Measurements from ENCODE around the gene ODC1. TPM values are rescaled to one million over a fixed set of nuclear protein-coding genes. Genes with fewer than 3 reads are reported as not detected.

The ODC1 gene
- total RNA-seq, 1 experiment from 2014 or later = 46.6 TPM

- no peaks in the 10 kb centered on the region for H3K4me1 Mint-ChIP-seq
- no peak overlapping the region for H3K27ac Mint-ChIP-seq
- TF ChIP-seq ZNF219 (CRISPR knock-in tag; IDR thresholded peaks at IDR 0.05; ENCODE audit: borderline replicate concordance) = no peak
- H3K27me3 Mint-ChIP-seq (ENCODE audit: low read depth) = no peaks in the 10 kb centered on the region
- ATAC-seq (no peak), DNase-seq (ENCODE audit: low spot score) (no peak)
- ChIA-PET CTCF (interaction anchor here (1.1 kb wide), 1 partner anchor 14 kb away, joined by 4 read pairs; no protein-coding TSS in a partner anchor), POLR2A (interaction anchor here (0.5 kb wide), 1 partner anchor 289 kb away, joined by 3 read pairs; no protein-coding TSS in a partner anchor)
- no peaks in the 10 kb centered on the region for H3K9me3 Mint-ChIP-seq
- H3K36me3 Mint-ChIP-seq = no peaks in the 10 kb centered on the region
- no peak overlapping the region for H3K4me3 Mint-ChIP-seq
Measured at GRCh38 chr2:10422251-10422650, 25.9 kb downstream of the ODC1 start.

GRCh38 chr2:10419553-10420257 lies 28.4 kb downstream of the ODC1 start:
- H3K27ac Mint-ChIP-seq = no peak overlapping the region
- no peaks in the 10 kb centered on the region for H3K9me3 Mint-ChIP-seq
- no peaks in the 10 kb centered on the region for H3K4me1 Mint-ChIP-seq
- no peak for DNase-seq (ENCODE audit: low spot score)
- no peaks in the 10 kb centered on the region for H3K36me3 Mint-ChIP-seq
- no peaks in the 10 kb centered on the region for H3K27me3 Mint-ChIP-seq (ENCODE audit: low read depth)
- no peak for ATAC-seq
- ChIA-PET POLR2A (no interaction called here), CTCF (interaction anchor here (0.6 to 2.3 kb wide), 6 partner anchors 10 to 1141 kb away, joined by 3 to 15 read pairs (median 5); no protein-coding TSS in a partner anchor)
- no peak overlapping the region for H3K4me3 Mint-ChIP-seq
- no peak for TF ChIP-seq HMGXB4 (CRISPR knock-in tag; IDR thresholded peaks at IDR 0.05)
- no peak for TF ChIP-seq ZNF317 (CRISPR knock-in tag; IDR thresholded peaks at IDR 0.05; ENCODE audit: borderline replicate concordance, low read depth)
- TF ChIP-seq, protein P1, sequence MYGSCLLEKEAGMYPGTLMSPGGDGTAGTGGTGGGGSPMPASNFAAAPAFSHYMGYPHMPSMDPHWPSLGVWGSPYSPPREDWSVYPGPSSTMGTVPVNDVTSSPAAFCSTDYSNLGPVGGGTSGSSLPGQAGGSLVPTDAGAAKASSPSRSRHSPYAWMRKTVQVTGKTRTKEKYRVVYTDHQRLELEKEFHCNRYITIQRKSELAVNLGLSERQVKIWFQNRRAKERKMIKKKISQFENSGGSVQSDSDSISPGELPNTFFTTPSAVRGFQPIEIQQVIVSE (CRISPR knock-in tag; IDR thresholded peaks at IDR 0.05; ENCODE audit: borderline replicate concordance) = no peak
- no peak for TF ChIP-seq NR3C1 (CRISPR knock-in tag; conservative IDR thresholded peaks at IDR 0.05; ENCODE audit: low read depth)
- TF ChIP-seq TP53 (CRISPR knock-in tag; IDR thresholded peaks at IDR 0.05) = no peak
- no peak for TF ChIP-seq CTCF (IDR thresholded peaks at IDR 0.05)
- TF ChIP-seq ZSCAN18 (CRISPR knock-in tag; IDR thresholded peaks at IDR 0.05) = no peak
- TF ChIP-seq JUN (CRISPR knock-in tag; IDR thresholded peaks at IDR 0.05) = no peak
- no peak for TF ChIP-seq ARID4B (CRISPR knock-in tag; IDR thresholded peaks at IDR 0.05; ENCODE audit: borderline replicate concordance)
- TF ChIP-seq GRHL2 (CRISPR knock-in tag; IDR thresholded peaks at IDR 0.05; ENCODE audit: insufficient replicate concordance, severe bottlenecking) = no peak
- no peak for TF ChIP-seq RELA (CRISPR knock-in tag; IDR thresholded peaks at IDR 0.05; ENCODE audit: borderline replicate concordance)
- no peak for TF ChIP-seq GABPB1 (CRISPR knock-in tag; IDR thresholded peaks at IDR 0.05)
- TF ChIP-seq OVOL2 (CRISPR knock-in tag; IDR thresholded peaks at IDR 0.05; ENCODE audit: borderline replicate concordance) = no peak
- TF ChIP-seq NFYB (CRISPR knock-in tag; conservative IDR thresholded peaks at IDR 0.05; ENCODE audit: low read depth) = no peak
- TF ChIP-seq CREM (CRISPR knock-in tag; IDR thresholded peaks at IDR 0.05) = no peak
- no peak for TF ChIP-seq ZBTB43 (CRISPR knock-in tag; IDR thresholded peaks at IDR 0.05)
- no peak for TF ChIP-seq ZNF671 (CRISPR knock-in tag; IDR thresholded peaks at IDR 0.05)
